Measurements from ENCODE around the gene NTRK3. TPM values are rescaled to one million over a fixed set of nuclear protein-coding genes. Genes with fewer than 3 reads are reported as not detected.

Gene NTRK3
- total RNA-seq, 4 donors from 2014 or later = 0.94 to 3.2 (median 1.8) TPM

DNA sequence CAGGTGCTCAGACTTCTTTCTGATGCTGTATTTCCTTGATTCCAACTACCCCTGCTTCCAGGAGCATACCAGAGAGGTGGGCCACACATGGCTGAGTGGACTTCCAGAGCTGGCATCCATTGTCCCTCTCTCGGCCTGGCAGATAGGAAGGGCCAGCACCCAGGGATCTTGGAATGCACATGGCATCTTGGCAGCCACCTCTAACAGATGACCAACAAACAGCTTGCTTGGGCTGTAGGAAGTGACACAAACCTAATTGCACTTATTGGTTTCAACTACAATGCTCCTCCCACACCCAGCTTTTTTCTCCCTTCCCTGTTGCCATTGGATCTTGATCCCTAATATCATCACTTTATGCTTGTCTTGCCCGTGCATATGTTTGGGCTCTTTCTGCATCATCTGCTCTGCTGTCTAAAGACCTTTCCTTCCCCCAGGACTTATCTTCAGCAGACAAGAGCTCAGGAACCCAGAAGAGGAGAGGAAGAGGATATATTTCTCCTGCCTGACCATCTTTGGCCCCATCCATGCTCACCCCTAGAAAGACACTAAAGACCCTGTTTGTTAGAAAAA lies 294.6 kb downstream of the NTRK3 start:
- no peaks in the 10 kb centered on the region for H3K9me3 ChIP-seq
- 79 to 86% methylated on average over 2 of the region's 2 CpGs for WGBS, 2 donors
- DNase-seq = no peak
- TF ChIP-seq POLR2A (IDR thresholded peaks at IDR 0.05) = no peak
- TF ChIP-seq, protein P1, sequence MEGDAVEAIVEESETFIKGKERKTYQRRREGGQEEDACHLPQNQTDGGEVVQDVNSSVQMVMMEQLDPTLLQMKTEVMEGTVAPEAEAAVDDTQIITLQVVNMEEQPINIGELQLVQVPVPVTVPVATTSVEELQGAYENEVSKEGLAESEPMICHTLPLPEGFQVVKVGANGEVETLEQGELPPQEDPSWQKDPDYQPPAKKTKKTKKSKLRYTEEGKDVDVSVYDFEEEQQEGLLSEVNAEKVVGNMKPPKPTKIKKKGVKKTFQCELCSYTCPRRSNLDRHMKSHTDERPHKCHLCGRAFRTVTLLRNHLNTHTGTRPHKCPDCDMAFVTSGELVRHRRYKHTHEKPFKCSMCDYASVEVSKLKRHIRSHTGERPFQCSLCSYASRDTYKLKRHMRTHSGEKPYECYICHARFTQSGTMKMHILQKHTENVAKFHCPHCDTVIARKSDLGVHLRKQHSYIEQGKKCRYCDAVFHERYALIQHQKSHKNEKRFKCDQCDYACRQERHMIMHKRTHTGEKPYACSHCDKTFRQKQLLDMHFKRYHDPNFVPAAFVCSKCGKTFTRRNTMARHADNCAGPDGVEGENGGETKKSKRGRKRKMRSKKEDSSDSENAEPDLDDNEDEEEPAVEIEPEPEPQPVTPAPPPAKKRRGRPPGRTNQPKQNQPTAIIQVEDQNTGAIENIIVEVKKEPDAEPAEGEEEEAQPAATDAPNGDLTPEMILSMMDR (IDR thresholded peaks at IDR 0.05) = no peak
- H3K27ac ChIP-seq = no peak overlapping the region
- no peaks in the 10 kb centered on the region for H3K27me3 ChIP-seq
- no peaks in the 10 kb centered on the region for H3K4me1 ChIP-seq
- H3K4me3 ChIP-seq (replicated peaks in 1 of 3) = no peak overlapping the region
- intact Hi-C loops (cut with DNase I) = no loop called here
- H3K36me3 ChIP-seq = no peaks in the 10 kb centered on the region

DNA sequence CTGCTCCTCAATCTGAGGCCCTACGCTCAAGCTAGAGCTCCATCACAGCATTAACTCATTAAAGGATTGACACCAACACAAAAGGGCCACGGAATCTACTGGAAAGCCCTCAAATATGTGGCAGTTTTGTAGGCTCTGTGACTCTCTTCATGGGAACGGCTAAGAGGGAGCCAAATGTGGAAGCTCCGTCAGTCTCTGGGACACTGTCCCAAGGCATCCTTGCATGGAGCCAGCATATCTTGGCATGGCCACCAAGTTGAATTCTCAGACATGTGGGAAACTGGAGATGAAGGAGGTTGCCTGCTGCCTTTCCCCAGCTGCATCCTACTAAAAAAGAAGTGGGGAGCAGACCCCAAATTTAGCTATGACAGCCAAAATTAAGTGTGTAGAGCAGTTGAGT lies 296.9 kb downstream of the NTRK3 start:
- Histone ChIP-seq H3K36me3 (no peaks in the 10 kb centered on the region), H3K4me1 (no peaks in the 10 kb centered on the region), H3K27me3 (no peaks in the 10 kb centered on the region), H3K4me3 (replicated peaks in 1 of 3) (no peak overlapping the region), H3K9me3 (no peaks in the 10 kb centered on the region), H3K27ac (no peak overlapping the region)
- no peak for DNase-seq
- TF ChIP-seq POLR2A (IDR thresholded peaks at IDR 0.05) = no peak
- WGBS, 2 donors = 82 to 86% methylated on average over 3 to 4 of the region's 4 CpGs
- intact Hi-C loops (cut with DNase I) = no loop called here

DNA sequence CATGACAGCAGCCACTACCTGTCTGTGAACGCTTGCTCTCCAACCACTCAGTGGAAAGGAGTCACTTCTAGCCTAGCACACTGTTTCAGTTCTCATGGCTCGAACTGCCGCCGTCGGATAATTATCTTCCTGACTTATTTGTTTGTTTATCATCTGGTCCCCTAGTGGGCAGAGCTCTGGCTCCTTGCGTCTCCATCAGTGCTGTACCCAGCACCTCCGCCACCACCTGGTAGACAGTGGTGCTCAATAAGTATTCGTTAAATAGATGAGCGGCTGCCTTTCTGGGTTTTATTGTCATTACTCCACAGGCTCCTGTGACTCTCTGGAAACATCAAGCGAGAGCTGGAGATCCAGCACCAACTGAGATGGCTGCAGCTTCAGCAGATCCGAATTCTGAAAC lies 297.5 kb downstream of the NTRK3 start:
- no peaks in the 10 kb centered on the region for H3K9me3 ChIP-seq
- no peak for DNase-seq
- no peaks in the 10 kb centered on the region for H3K36me3 ChIP-seq
- intact Hi-C loops (cut with DNase I) = no loop called here
- H3K27ac ChIP-seq = no peak overlapping the region
- H3K27me3 ChIP-seq = no peaks in the 10 kb centered on the region
- TF ChIP-seq, protein P1 (IDR thresholded peaks at IDR 0.05) = no peak
- TF ChIP-seq POLR2A (IDR thresholded peaks at IDR 0.05) = no peak
- 85 to 91% methylated on average over 11 of the region's 11 CpGs for WGBS, 2 donors
- H3K4me1 ChIP-seq = no peaks in the 10 kb centered on the region
- H3K4me3 ChIP-seq (replicated peaks in 1 of 3) = no peak overlapping the region

DNA sequence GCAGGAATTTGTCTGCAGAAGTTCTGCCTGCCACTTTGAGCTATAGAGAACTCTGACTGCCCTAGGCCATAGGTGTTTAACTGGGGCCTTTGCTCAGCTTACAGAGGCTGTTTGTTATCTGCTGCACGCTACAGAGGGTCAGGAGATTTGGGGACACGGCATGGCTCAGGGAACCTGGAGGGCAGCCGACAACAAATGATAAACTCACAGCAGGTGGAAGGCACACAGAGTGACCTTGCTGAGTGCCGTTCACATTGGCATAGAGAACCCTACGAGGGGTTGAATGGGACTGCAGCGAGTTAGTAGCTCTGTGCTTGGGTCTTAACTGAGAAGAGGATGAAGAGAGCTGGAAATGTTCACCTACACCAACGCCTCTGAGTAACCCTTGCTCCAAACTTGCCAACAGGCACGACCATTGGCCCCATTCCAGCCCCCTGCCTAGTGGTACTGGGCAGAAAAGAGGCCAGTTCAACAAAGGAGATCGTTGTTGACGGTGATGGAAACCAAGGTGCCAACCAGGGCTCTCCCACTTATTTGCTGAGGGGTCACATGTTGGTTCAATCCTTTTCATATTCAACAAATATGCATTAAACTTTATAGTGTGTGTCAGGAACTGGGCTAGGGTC lies 301.1 kb downstream of the NTRK3 start:
- Histone ChIP-seq H3K27ac (no peak overlapping the region), H3K9me3 (no peaks in the 10 kb centered on the region), H3K4me3 (replicated peaks in 1 of 3) (no peak overlapping the region), H3K27me3 (no peaks in the 10 kb centered on the region), H3K36me3 (no peaks in the 10 kb centered on the region), H3K4me1 (no peaks in the 10 kb centered on the region)
- intact Hi-C loops (cut with DNase I) = no loop called here
- DNase-seq = no peak
- 67 to 77% methylated on average over 10 of the region's 10 CpGs for WGBS, 2 donors
- TF ChIP-seq POLR2A (IDR thresholded peaks at IDR 0.05) = no peak
- TF ChIP-seq, protein P1 (IDR thresholded peaks at IDR 0.05) = no peak

DNA sequence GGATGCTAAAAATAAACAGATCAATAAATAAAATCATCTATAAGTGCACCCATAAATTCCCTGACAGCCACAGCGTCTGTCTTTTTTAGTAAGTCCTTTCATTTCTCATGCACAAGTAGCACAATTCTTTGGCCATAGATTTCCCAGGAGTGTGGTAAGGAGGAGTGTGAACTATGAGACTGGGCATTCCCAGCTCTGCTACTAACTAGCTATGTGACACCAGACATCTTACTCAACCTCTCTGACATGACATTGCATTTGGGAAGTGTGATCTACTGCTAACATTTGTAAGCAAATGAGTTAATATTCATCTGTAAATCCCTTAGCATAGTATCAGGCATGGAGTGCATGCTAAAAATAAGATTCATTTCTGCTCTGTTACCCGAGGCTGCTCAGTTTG lies 301.7 kb downstream of the NTRK3 start:
- no peaks in the 10 kb centered on the region for H3K4me1 ChIP-seq
- TF ChIP-seq, protein P1 (IDR thresholded peaks at IDR 0.05) = no peak
- TF ChIP-seq POLR2A (IDR thresholded peaks at IDR 0.05) = no peak
- intact Hi-C loops (cut with DNase I) = no loop called here

More for the DNA sequence above, 301.7 kb downstream of the NTRK3 start:
- no peak for DNase-seq
- H3K36me3 ChIP-seq = no peaks in the 10 kb centered on the region
- no peak overlapping the region for H3K27ac ChIP-seq
- no peak overlapping the region for H3K4me3 ChIP-seq (replicated peaks in 1 of 3)
- no peaks in the 10 kb centered on the region for H3K9me3 ChIP-seq
- H3K27me3 ChIP-seq = no peaks in the 10 kb centered on the region
- 63 to 72% methylated on average over 2 of the region's 2 CpGs for WGBS, 2 donors

Data from thyroid gland (tissue), 4 donors.